ENCODE results near the gene GNA12. TPM values are rescaled to one million over a fixed set of nuclear protein-coding genes. Genes with fewer than 3 reads are reported as not detected.
A peak's percentile ranks its signal among the peaks of the same experiment; 100 is the strongest.

GNA12 gene
- total RNA-seq, 4 donors from 2014 or later, result 22.5 to 63.2 (median 35.1) TPM

- Histone ChIP-seq H3K4me3 (peak overlapping the region in 1 of 2 donors; percentile 8), H3K27me3 (no peaks in the 10 kb centered on the region), H3K27ac (peak overlapping the region in 2 of 4 donors; percentile 43 to 58), H3K36me3 (peaks cover 0 to 17% of the 10 kb centered on the region in 2 donors), H3K4me1 (peaks cover 0 to 53% (median 5%) of the 10 kb centered on the region in 3 donors), H3K9me3 (no peaks in the 10 kb centered on the region)
- no peak for TF ChIP-seq POLR2AphosphoS5 (IDR thresholded peaks at IDR 0.05)
- TF ChIP-seq EP300 (IDR thresholded peaks at IDR 0.05), result no peak
- no peak for TF ChIP-seq CTCF (IDR thresholded peaks at IDR 0.05)
- no peak for TF ChIP-seq POLR2A (IDR thresholded peaks at IDR 0.05)
- WGBS, 2 donors (ENCODE audit: low coverage in 1 of 2), result 52 to 64% methylated on average over 5 to 7 of the region's 33 CpGs
- peak; percentile 31 for ATAC-seq
Measured at GRCh38 chr7:2734751-2735571, 109.1 kb downstream of the GNA12 start.

- H3K9me3 ChIP-seq, result no peaks in the 10 kb centered on the region
- H3K27ac ChIP-seq, result peak overlapping the region in 3 of 4 donors; percentile 17 to 58 (median 43)
- H3K27me3 ChIP-seq, result no peaks in the 10 kb centered on the region
- no peak for TF ChIP-seq EP300 (IDR thresholded peaks at IDR 0.05)
- TF ChIP-seq CTCF (IDR thresholded peaks at IDR 0.05), result no peak
- no peak for TF ChIP-seq POLR2AphosphoS5 (IDR thresholded peaks at IDR 0.05)
- TF ChIP-seq POLR2A (IDR thresholded peaks at IDR 0.05), result no peak
- H3K4me3 ChIP-seq, result no peak overlapping the region
- H3K36me3 ChIP-seq, result peaks cover 0 to 17% of the 10 kb centered on the region in 2 donors
- WGBS, 2 donors (ENCODE audit: low coverage in 1 of 2), result 97 to 98% methylated on average over 6 to 14 of the region's 24 CpGs
- H3K4me1 ChIP-seq, result peaks cover 0 to 61% (median 8%) of the 10 kb centered on the region in 3 donors
- ATAC-seq, result no peak
Measured at GRCh38 chr7:2734084-2734686, 109.9 kb downstream of the GNA12 start.

- TF ChIP-seq POLR2A (IDR thresholded peaks at IDR 0.05) (no peak), CTCF (IDR thresholded peaks at IDR 0.05) (peak in 1 of 4 experiments; percentile 15), EP300 (IDR thresholded peaks at IDR 0.05) (no peak), POLR2AphosphoS5 (IDR thresholded peaks at IDR 0.05) (peak; percentile 49)
- ATAC-seq, result peak; percentile 48
- Histone ChIP-seq H3K27ac (peak overlapping the region in 3 of 4 donors; percentile 35 to 58 (median 57)), H3K27me3 (no peaks in the 10 kb centered on the region), H3K4me1 (peaks cover 0 to 62% (median 11%) of the 10 kb centered on the region in 3 donors), H3K36me3 (peaks cover 0 to 17% of the 10 kb centered on the region in 2 donors), H3K4me3 (no peak overlapping the region), H3K9me3 (no peaks in the 10 kb centered on the region)
- WGBS, 2 donors (ENCODE audit: low coverage in 1 of 2), result 59 to 75% methylated on average over 8 to 9 of the region's 18 CpGs
Measured at GRCh38 chr7:2732959-2733584, 111.0 kb downstream of the GNA12 start.

GRCh38 chr7:2732388-2732787 is 111.7 kb downstream of the GNA12 start:
- Histone ChIP-seq H3K4me1 (peaks cover 0 to 57% (median 11%) of the 10 kb centered on the region in 3 donors), H3K27me3 (no peaks in the 10 kb centered on the region), H3K4me3 (no peak overlapping the region), H3K27ac (peak overlapping the region in 1 of 4 donors; percentile 58), H3K36me3 (peaks cover 0 to 17% of the 10 kb centered on the region in 2 donors), H3K9me3 (no peaks in the 10 kb centered on the region)
- WGBS, 2 donors (ENCODE audit: low coverage in 1 of 2), result 85 to 100% methylated on average over 1 to 6 of the region's 9 CpGs
- TF ChIP-seq CTCF (IDR thresholded peaks at IDR 0.05) (no peak), POLR2A (IDR thresholded peaks at IDR 0.05) (no peak), POLR2AphosphoS5 (IDR thresholded peaks at IDR 0.05) (no peak), EP300 (IDR thresholded peaks at IDR 0.05) (no peak)
- no peak for ATAC-seq

Data from gastroesophageal sphincter (tissue), 4 donors.